Measurements from ENCODE around the gene GNAT1.

Gene GNAT1

GRCh38 chr3:50147861-50148260 lies 43.5 kb upstream of the GNAT1 start:
- no peaks in the 10 kb centered on the region for H3K27me3 ChIP-seq (ENCODE audit: control insufficient read depth, insufficient read depth, low read length)
- H3K9ac ChIP-seq, result no peak overlapping the region
- peaks cover 55% of the 10 kb centered on the region for H3K4me1 ChIP-seq
- peak overlapping the region; percentile 34 for H2AFZ ChIP-seq
- no peaks in the 10 kb centered on the region for H3K79me2 ChIP-seq
- H3K9me3 ChIP-seq (ENCODE audit: control insufficient read depth, low read length), result no peaks in the 10 kb centered on the region
- H3K4me3 ChIP-seq (ENCODE audit: low read depth, low read length), result no peak overlapping the region
- H3K27ac ChIP-seq, result peak overlapping the region; percentile 51
- no peak overlapping the region for H3K4me2 ChIP-seq (ENCODE audit: low read length)
- no peaks in the 10 kb centered on the region for H3K36me3 ChIP-seq (ENCODE audit: control insufficient read depth, insufficient read depth, low read length)
- no peak for TF ChIP-seq CTCF (IDR thresholded peaks at IDR 0.05)

GRCh38 chr3:50150404-50150750 lies 41.0 kb upstream of the GNAT1 start:
- Histone ChIP-seq H3K4me3 (ENCODE audit: low read depth, low read length) (no peak overlapping the region), H3K9ac (no peak overlapping the region), H3K36me3 (ENCODE audit: control insufficient read depth, insufficient read depth, low read length) (no peaks in the 10 kb centered on the region), H3K4me2 (ENCODE audit: low read length) (no peak overlapping the region), H3K9me3 (ENCODE audit: control insufficient read depth, low read length) (no peaks in the 10 kb centered on the region), H3K27me3 (ENCODE audit: control insufficient read depth, insufficient read depth, low read length) (no peaks in the 10 kb centered on the region), H3K4me1 (peaks cover 70% of the 10 kb centered on the region), H3K27ac (peak overlapping the region; percentile 77), H2AFZ (peak overlapping the region; percentile 69), H3K79me2 (no peaks in the 10 kb centered on the region)
- no peak for TF ChIP-seq CTCF (IDR thresholded peaks at IDR 0.05)

GRCh38 chr3:50150863-50151686 lies 40.3 kb upstream of the GNAT1 start:
- no peaks in the 10 kb centered on the region for H3K79me2 ChIP-seq
- peaks cover 74% of the 10 kb centered on the region for H3K4me1 ChIP-seq
- no peaks in the 10 kb centered on the region for H3K36me3 ChIP-seq (ENCODE audit: control insufficient read depth, insufficient read depth, low read length)
- no peaks in the 10 kb centered on the region for H3K9me3 ChIP-seq (ENCODE audit: control insufficient read depth, low read length)
- H2AFZ ChIP-seq, result peak overlapping the region; percentile 69
- TF ChIP-seq CTCF (IDR thresholded peaks at IDR 0.05), result no peak
- H3K27me3 ChIP-seq (ENCODE audit: control insufficient read depth, insufficient read depth, low read length), result no peaks in the 10 kb centered on the region
- H3K27ac ChIP-seq, result peak overlapping the region; percentile 77
- no peak overlapping the region for H3K4me2 ChIP-seq (ENCODE audit: low read length)
- H3K4me3 ChIP-seq (ENCODE audit: low read depth, low read length), result no peak overlapping the region
- no peak overlapping the region for H3K9ac ChIP-seq

GRCh38 chr3:50151728-50152127 lies 39.7 kb upstream of the GNAT1 start:
- H3K79me2 ChIP-seq, result no peaks in the 10 kb centered on the region
- H3K4me1 ChIP-seq, result peaks cover 74% of the 10 kb centered on the region
- no peak for TF ChIP-seq CTCF (IDR thresholded peaks at IDR 0.05)
- no peaks in the 10 kb centered on the region for H3K9me3 ChIP-seq (ENCODE audit: control insufficient read depth, low read length)
- no peaks in the 10 kb centered on the region for H3K27me3 ChIP-seq (ENCODE audit: control insufficient read depth, insufficient read depth, low read length)
- H3K36me3 ChIP-seq (ENCODE audit: control insufficient read depth, insufficient read depth, low read length), result no peaks in the 10 kb centered on the region
- peak overlapping the region; percentile 69 for H2AFZ ChIP-seq
- no peak overlapping the region for H3K9ac ChIP-seq
- peak overlapping the region; percentile 77 for H3K27ac ChIP-seq
- H3K4me3 ChIP-seq (ENCODE audit: low read depth, low read length), result no peak overlapping the region
- H3K4me2 ChIP-seq (ENCODE audit: low read length), result no peak overlapping the region

All from parathyroid adenoma (tissue), 2 donors.